Measurements from ENCODE around the gene TPST2.

GRCh38 chr22:26534874-26535602, 54.9 kb downstream of the TPST2 start:
- TF ChIP-seq SUZ12 (IDR thresholded peaks at IDR 0.05) (no peak), FOXA1 (IDR thresholded peaks at IDR 0.05) (no peak), LEF1 (IDR thresholded peaks at IDR 0.05; ENCODE audit: borderline replicate concordance) (no peak), SP1 (IDR thresholded peaks at IDR 0.05) (no peak), CTBP1 (IDR thresholded peaks at IDR 0.05; ENCODE audit: borderline replicate concordance) (no peak), FOXM1 (IDR thresholded peaks at IDR 0.05; ENCODE audit: borderline replicate concordance) (no peak), PKNOX1 (IDR thresholded peaks at IDR 0.05) (no peak), L3MBTL2 (conservative IDR thresholded peaks at IDR 0.05) (no peak), ZNF384 (IDR thresholded peaks at IDR 0.05) (no peak), BHLHE40 (IDR thresholded peaks at IDR 0.05; ENCODE audit: borderline replicate concordance) (no peak), NFRKB (IDR thresholded peaks at IDR 0.05) (no peak), FOXK2 (IDR thresholded peaks at IDR 0.05) (no peak), ELF4 (IDR thresholded peaks at IDR 0.05) (no peak)
